CD4-positive, alpha-beta memory T cell (primary cell): ENCODE data around the gene ZNF860. TPM values are rescaled to one million over a fixed set of nuclear protein-coding genes. Genes with fewer than 3 reads are reported as not detected.
"Not testable (repeated sequence)": the region's sequence is repeated elsewhere in the genome, so short reads cannot be mapped to it uniquely, and the experiment has no call there.

Experiments used
- CTCF ChIA-PET: fragments of 350-600 bp; sonication (Branson Sonifier 250); formaldehyde crosslinking; loops from one replicate; lab custom pipeline; 2021; ENCODE audit warnings: inconsistent platforms; ENCODE audit not compliant: partially characterized antibody; lab: Charles Lee
- POLR2A ChIA-PET: fragments of 350-600 bp; sonication (Branson Sonifier 250); formaldehyde crosslinking; loops from one replicate; lab custom pipeline; 2021; ENCODE audit not compliant: partially characterized antibody; lab: Charles Lee
- DNase-seq, 5 donors: peaks; one replicate each; pipeline versions ENCODE4 v3.0.0 to v3.0.0-alpha.2; 2020 to 2022; ENCODE audit warnings: mixed read lengths in 1 of 5
- H3K27ac ChIP-seq: one replicate; pipeline ENCODE4 v1.7.0; 2013; ENCODE audit warnings: low read depth, low read length
- H3K27me3 ChIP-seq: 2 replicates; pipeline ENCODE4 v1.7.0; 2013; ENCODE audit warnings: mild to moderate bottlenecking, low read length, moderate library complexity; ENCODE audit not compliant: insufficient read depth
- H3K36me3 ChIP-seq: 2 replicates; pipeline ENCODE4 v1.7.0; 2013; ENCODE audit warnings: mild to moderate bottlenecking, low read length, moderate library complexity; ENCODE audit not compliant: insufficient read depth
- H3K4me1 ChIP-seq: 2 replicates; pipeline ENCODE4 v1.7.0; 2013; ENCODE audit warnings: mild to moderate bottlenecking, low read length, moderate library complexity; ENCODE audit not compliant: insufficient read depth
- H3K4me3 ChIP-seq, 2 donors: one replicate each; pipeline ENCODE4 v1.7.0; 2013; ENCODE audit warnings: low read length in 2 of 2, mild to moderate bottlenecking in 1 of 2
- H3K9me3 ChIP-seq, 2 donors: one replicate each; pipeline ENCODE4 v1.7.0; 2013; ENCODE audit warnings: low read length in 2 of 2, control low read depth in 1 of 2; ENCODE audit not compliant: control insufficient read depth in 1 of 2
- H3K27ac Mint-ChIP-seq, 7 donors: one replicate each; pipeline ENCODE4 v1.8.0; 2020 to 2021; ENCODE audit warnings: mixed read lengths in 7 of 7, mild to moderate bottlenecking in 6 of 7, inconsistent platforms in 3 of 7, moderate library complexity in 3 of 7
- H3K27me3 Mint-ChIP-seq, 2 donors: one replicate each; pipeline ENCODE4 v1.8.0; 2020 to 2021; ENCODE audit warnings: mixed read lengths in 2 of 2
- H3K36me3 Mint-ChIP-seq, 2 donors: one replicate each; pipeline ENCODE4 v1.8.0; 2020 to 2021; ENCODE audit warnings: mixed read lengths in 2 of 2, inconsistent platforms in 1 of 2, mild to moderate bottlenecking in 1 of 2
- H3K4me1 Mint-ChIP-seq, 4 donors: one replicate each; pipeline ENCODE4 v1.8.0; 2020 to 2021; ENCODE audit warnings: mixed read lengths in 4 of 4, mild to moderate bottlenecking in 1 of 4
- H3K4me3 Mint-ChIP-seq, 8 donors: one replicate each; pipeline ENCODE4 v1.8.0; 2020 to 2021; ENCODE audit warnings: mixed read lengths in 8 of 8, mild to moderate bottlenecking in 7 of 8, moderate library complexity in 6 of 8, inconsistent platforms in 3 of 8
- H3K9me3 Mint-ChIP-seq, 8 donors: one replicate each; pipeline ENCODE4 v1.8.0; 2020 to 2021; ENCODE audit warnings: mixed read lengths in 8 of 8, mild to moderate bottlenecking in 5 of 8, inconsistent platforms in 3 of 8, moderate library complexity in 1 of 8
- intact Hi-C: fragments of 100-400 bp; cut with micrococcal nuclease; formaldehyde crosslinking; loops from one replicate; pipeline ENCODE4 v1.15.1; 2023
- polyA plus RNA-seq, 2 donors: library from polyadenylated mRNA; unstranded; fragments of 300-500 nt; fragmentation: Illumina TruSeq; gene quantifications; one replicate each; pipeline ENCODE4 v1.2.3, GENCODE V29; 2021
- total RNA-seq, 2 experiments: library from RNA; stranded (reverse); gene quantifications; one replicate each; pipeline ENCODE4 v1.2.3, GENCODE V29; 2021

The ZNF860 gene
- total and polyA plus RNA-seq, 4 experiments from 2014 or later, result 0.07 TPM; not detected in 3

DNA sequence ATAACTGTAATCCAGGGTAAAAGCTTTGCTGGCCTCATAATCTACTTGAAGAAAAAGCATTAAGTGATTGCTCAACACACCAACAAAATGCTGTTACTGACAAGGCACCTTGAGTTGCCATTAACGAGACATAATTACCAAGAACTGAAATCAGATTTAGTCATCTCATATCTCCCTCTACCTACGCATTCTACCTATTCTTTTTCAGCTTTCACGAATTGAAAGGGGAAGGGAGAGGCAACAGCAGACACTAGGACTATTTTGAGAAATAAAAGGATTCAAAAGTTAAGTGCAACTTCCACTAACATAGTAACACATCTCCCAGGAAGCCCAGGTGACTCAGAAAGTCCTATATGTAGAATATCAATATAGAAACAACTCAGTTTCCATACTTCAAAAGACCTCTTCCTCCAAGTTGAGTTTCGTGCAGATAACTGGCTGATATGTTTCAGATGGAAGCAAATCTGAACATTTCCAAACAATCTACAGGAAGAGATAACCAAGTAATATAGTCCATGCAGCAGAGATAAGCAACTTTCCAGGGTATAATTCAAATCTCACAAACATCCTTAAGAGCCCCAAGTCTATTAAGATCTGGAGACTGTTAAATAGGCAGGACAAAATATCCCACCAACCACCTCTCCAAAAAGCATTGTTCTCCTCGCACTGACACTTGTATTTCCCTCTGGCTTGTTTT is 2.4 kb upstream of the ZNF860 start:
- CTCF ChIA-PET, result no interaction called here
- POLR2A ChIA-PET, result no interaction called here
- Histone ChIP-seq H3K9me3 (no peaks in the 10 kb centered on the region), H3K27ac (no peak overlapping the region), H3K4me3 (no peak overlapping the region), H3K4me1 (peaks cover 7% of the 10 kb centered on the region), H3K36me3 (no peaks in the 10 kb centered on the region), H3K27me3 (peaks cover 15% of the 10 kb centered on the region)
- H3K4me3 Mint-ChIP-seq, result peak overlapping the region in 7 of 8 donors; percentile 12 to 82 (median 48)
- intact Hi-C loops, result no loop called here
- H3K4me1 Mint-ChIP-seq, result peaks cover 8 to 24% (median 11%) of the 10 kb centered on the region in 4 donors
- no peak overlapping the region for H3K27ac Mint-ChIP-seq
- DNase-seq, result no peak
- no peaks in the 10 kb centered on the region for H3K36me3 Mint-ChIP-seq
- peaks cover 29 to 46% of the 10 kb centered on the region in 2 donors for H3K27me3 Mint-ChIP-seq
- H3K9me3 Mint-ChIP-seq, result peaks cover 0 to 3% (median 0%) of the 10 kb centered on the region in 8 donors

DNA sequence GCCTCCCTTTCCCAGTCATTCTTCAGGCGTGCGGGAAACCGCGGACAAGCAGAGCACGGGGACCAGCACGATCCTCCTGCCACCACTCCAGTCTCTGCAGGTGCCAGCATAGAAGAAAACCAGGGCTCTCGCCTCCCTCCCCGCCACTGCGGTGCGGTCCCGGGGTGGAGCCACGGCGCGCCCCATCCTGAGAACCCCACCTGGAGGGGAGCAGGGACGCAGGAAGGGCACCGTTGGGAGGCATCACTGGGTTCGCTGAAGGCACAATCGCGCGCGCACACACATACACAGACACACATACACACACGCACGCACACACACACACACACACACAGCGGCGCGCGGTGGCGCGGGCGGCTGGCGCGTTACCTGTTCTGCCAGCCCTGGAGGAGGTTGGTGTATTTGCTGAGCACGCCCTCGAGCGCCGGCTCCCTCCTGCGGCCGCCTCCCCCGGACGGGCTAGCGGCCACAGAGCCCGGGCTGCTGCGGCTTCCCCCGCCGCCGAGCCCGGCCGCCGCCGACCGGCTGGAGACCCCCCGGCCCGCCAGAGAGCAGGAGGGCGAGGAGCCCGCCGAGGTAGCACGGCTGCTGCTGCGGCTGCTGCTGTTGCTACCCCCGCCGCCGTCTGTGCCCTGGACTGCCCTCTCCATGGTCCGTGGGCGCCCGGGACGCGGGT is 882 bp upstream of the ZNF860 start:
- Mint-ChIP-seq H3K9me3 (peaks cover 0 to 3% (median 0%) of the 10 kb centered on the region in 8 donors), H3K4me1 (peaks cover 8 to 24% (median 11%) of the 10 kb centered on the region in 4 donors), H3K27ac (no peak overlapping the region), H3K4me3 (peak overlapping the region; percentile 75 to 87 (median 85)), H3K27me3 (peaks cover 28 to 41% of the 10 kb centered on the region in 2 donors), H3K36me3 (no peaks in the 10 kb centered on the region)
- POLR2A ChIA-PET, result no interaction called here
- H3K27me3 ChIP-seq, result peaks cover 15% of the 10 kb centered on the region
- H3K4me3 ChIP-seq, result peak overlapping the region in 1 of 2 donors; percentile 46
- peak; percentile 28 to 42 (median 38) for DNase-seq
- intact Hi-C loops, result no loop called here
- H3K27ac ChIP-seq, result no peak overlapping the region
- no peaks in the 10 kb centered on the region for H3K9me3 ChIP-seq
- CTCF ChIA-PET, result no interaction called here
- H3K4me1 ChIP-seq, result peaks cover 7% of the 10 kb centered on the region
- H3K36me3 ChIP-seq, result no peaks in the 10 kb centered on the region

DNA sequence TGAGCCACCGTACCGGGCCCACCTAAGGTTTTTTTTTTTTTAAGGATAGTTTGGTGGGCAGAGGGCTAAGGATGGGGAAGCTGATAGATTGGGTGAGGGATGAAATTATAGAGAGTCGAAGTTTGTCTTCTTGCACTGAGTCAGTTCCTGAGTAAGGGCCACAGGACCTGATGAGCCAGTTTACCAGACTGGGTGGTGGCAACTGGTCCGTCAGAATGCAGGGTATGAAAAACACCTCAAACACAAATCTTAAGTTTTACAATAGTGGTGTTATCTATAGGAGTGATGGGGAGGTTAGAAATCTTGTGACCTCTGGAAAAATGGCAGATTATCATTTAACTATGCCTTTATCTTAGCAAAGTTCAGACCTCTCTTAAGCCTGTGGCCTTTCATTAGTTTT is 2.8 kb downstream of the ZNF860 start:
- no peak overlapping the region for H3K4me3 ChIP-seq
- no peak for DNase-seq
- ChIA-PET CTCF (interaction anchor here (0.7 kb wide), 1 partner anchor 391 kb away, joined by 3 read pairs; no protein-coding TSS in a partner anchor), POLR2A (no interaction called here)
- peaks cover 10% of the 10 kb centered on the region for H3K27me3 ChIP-seq
- H3K27ac ChIP-seq, result no peak overlapping the region
- intact Hi-C loops, result no loop called here
- peaks cover 0 to 14% (median 2%) of the 10 kb centered on the region in 8 donors for H3K9me3 Mint-ChIP-seq
- peaks cover 7% of the 10 kb centered on the region for H3K4me1 ChIP-seq
- H3K4me3 Mint-ChIP-seq, result no peak overlapping the region
- no peaks in the 10 kb centered on the region for H3K36me3 ChIP-seq
- H3K27ac Mint-ChIP-seq, result no peak overlapping the region
- H3K27me3 Mint-ChIP-seq, result peaks cover 11 to 23% of the 10 kb centered on the region in 2 donors
- H3K36me3 Mint-ChIP-seq, result no peaks in the 10 kb centered on the region
- peaks cover 7 to 20% (median 9%) of the 10 kb centered on the region in 4 donors for H3K4me1 Mint-ChIP-seq
- no peaks in the 10 kb centered on the region for H3K9me3 ChIP-seq

DNA sequence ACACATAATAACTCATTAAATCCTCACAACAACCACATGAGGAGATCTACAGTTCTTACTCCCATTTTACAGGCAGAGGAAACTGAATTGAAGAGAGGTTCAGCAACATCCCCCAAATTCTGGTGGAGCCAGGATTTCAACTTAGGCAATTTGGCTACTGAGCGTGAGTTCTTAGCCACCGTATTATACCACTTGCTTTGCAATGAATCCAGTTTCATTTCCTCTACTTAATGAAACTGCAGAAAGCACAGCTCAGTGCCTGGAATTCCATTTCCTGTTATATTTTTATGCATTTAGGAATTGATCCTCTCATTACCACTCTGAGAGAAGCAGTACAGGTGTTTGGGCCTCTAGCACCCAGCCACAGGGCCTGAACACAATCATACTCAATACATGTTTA is 4.3 kb downstream of the ZNF860 start:
- no peak for DNase-seq
- no peaks in the 10 kb centered on the region for H3K36me3 Mint-ChIP-seq
- H3K27me3 Mint-ChIP-seq, result peaks cover 7 to 17% of the 10 kb centered on the region in 2 donors
- peaks cover 6% of the 10 kb centered on the region for H3K27me3 ChIP-seq
- H3K4me3 Mint-ChIP-seq, result no peak overlapping the region
- peaks cover 0 to 9% (median 3%) of the 10 kb centered on the region in 4 donors for H3K4me1 Mint-ChIP-seq
- POLR2A ChIA-PET, result no interaction called here
- H3K4me1 ChIP-seq, result no peaks in the 10 kb centered on the region
- CTCF ChIA-PET, result no interaction called here
- H3K4me3 ChIP-seq, result no peak overlapping the region
- intact Hi-C loops, result no loop called here
- H3K9me3 ChIP-seq, result no peaks in the 10 kb centered on the region
- H3K9me3 Mint-ChIP-seq, result peaks cover 0 to 14% (median 2%) of the 10 kb centered on the region in 8 donors
- no peaks in the 10 kb centered on the region for H3K36me3 ChIP-seq
- no peak overlapping the region for H3K27ac Mint-ChIP-seq
- no peak overlapping the region for H3K27ac ChIP-seq

DNA sequence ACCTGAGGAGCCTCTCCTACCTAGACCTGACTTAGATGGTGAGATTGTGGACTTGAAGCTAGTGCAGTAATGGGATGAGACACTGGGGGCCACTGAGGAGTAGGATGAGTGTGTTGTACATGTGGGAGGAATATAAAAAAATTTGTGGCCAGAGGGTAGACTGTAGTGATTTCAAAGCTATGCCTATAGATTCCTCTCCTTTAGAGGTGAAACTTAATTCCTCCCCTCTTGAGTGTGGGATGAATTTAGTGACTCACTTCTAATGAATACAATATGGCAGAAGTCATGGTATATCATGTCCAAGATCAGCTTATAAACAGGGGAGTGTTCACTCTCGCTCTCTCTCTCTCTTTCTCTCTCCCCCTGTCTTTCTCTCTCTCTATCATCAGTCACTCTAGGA is 6.7 kb downstream of the ZNF860 start:
- CTCF ChIA-PET, result no interaction called here
- Mint-ChIP-seq H3K27ac (no peak overlapping the region), H3K4me3 (no peak overlapping the region), H3K4me1 (no peaks in the 10 kb centered on the region), H3K9me3 (peaks cover 0 to 22% (median 7%) of the 10 kb centered on the region in 8 donors), H3K36me3 (no peaks in the 10 kb centered on the region), H3K27me3 (peaks cover 2 to 3% of the 10 kb centered on the region in 2 donors)
- no peak for DNase-seq
- H3K9me3 ChIP-seq, result no peaks in the 10 kb centered on the region
- H3K4me1 ChIP-seq, result no peaks in the 10 kb centered on the region
- POLR2A ChIA-PET, result no interaction called here
- no peak overlapping the region for H3K27ac ChIP-seq
- H3K27me3 ChIP-seq, result no peaks in the 10 kb centered on the region
- no peak overlapping the region for H3K4me3 ChIP-seq
- intact Hi-C loops, result no loop called here
- no peaks in the 10 kb centered on the region for H3K36me3 ChIP-seq

DNA sequence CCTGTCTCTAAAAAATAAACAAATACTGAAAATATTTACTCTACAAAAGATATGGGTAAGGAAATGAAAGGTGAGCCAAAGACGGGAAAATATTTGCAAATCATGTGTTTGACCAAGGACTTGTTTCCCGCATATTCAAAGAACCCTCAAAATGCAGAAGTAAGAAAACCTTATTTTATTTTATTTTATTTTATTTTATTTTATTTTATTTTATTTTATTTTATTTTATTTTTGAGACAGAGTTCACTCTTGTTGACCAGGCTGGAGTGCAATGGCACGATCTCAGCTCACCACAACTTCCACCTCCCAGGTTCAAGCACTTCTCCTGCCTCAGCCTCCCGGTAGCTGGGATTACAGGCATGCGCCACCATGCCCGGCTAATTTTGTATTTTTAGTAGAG is 11.4 kb downstream of the ZNF860 start:
- H3K27me3 Mint-ChIP-seq, H3K4me1 ChIP-seq, H3K27me3 ChIP-seq, H3K27ac ChIP-seq, H3K36me3 Mint-ChIP-seq, DNase-seq, H3K27ac Mint-ChIP-seq, intact Hi-C loops, H3K36me3 ChIP-seq, H3K9me3 ChIP-seq, CTCF ChIA-PET, H3K4me1 Mint-ChIP-seq, H3K4me3 Mint-ChIP-seq, POLR2A ChIA-PET, H3K4me3 ChIP-seq: not testable (repeated sequence)
- H3K9me3 Mint-ChIP-seq, result peaks cover 0 to 24% (median 15%) of the 10 kb centered on the region in 8 donors

DNA sequence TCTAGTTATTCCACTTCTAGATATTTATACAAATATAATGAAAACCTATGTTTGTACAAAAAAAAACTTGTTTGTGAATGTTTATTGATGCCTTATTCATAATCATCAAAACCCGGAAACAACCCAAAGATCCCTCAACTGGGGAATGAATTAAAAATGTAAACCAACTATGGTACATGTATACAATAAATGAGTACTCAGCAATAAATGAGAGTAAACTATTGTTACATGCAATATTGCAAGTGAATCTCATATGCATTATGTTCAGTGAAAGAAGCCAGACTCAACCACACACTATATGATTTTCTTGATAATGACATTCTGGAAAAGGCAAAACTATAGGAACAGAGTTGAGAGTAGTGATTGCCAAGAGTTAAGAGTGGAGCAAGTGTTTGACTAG is 12.3 kb downstream of the ZNF860 start:
- no peak overlapping the region for H3K27ac Mint-ChIP-seq
- Histone ChIP-seq H3K27ac (no peak overlapping the region), H3K9me3 (no peaks in the 10 kb centered on the region), H3K4me1 (no peaks in the 10 kb centered on the region), H3K36me3 (no peaks in the 10 kb centered on the region), H3K27me3 (no peaks in the 10 kb centered on the region), H3K4me3 (no peak overlapping the region)
- no peaks in the 10 kb centered on the region for H3K36me3 Mint-ChIP-seq
- intact Hi-C loops, result no loop called here
- no peak overlapping the region for H3K4me3 Mint-ChIP-seq
- H3K4me1 Mint-ChIP-seq, result no peaks in the 10 kb centered on the region
- peaks cover 5 to 9% of the 10 kb centered on the region in 2 donors for H3K27me3 Mint-ChIP-seq
- no peak for DNase-seq
- ChIA-PET CTCF (no interaction called here), POLR2A (no interaction called here)
- H3K9me3 Mint-ChIP-seq, result peaks cover 0 to 24% (median 14%) of the 10 kb centered on the region in 8 donors
